ENCODE measurements around the gene LIPC. TPM values are rescaled to one million over a fixed set of nuclear protein-coding genes. Genes with fewer than 3 reads are reported as not detected.

Gene LIPC
- total RNA-seq, 6 experiments from 2014 or later: 31.1 to 213 (median 86.1) TPM

- Histone ChIP-seq H3K27me3 (no peaks in the 10 kb centered on the region), H3K4me1 (peaks cover 0 to 29% (median 9%) of the 10 kb centered on the region in 4 donors), H3K4me3 (no peak overlapping the region), H3K36me3 (no peaks in the 10 kb centered on the region), H3K27ac (no peak overlapping the region), H3K9me3 (no peaks in the 10 kb centered on the region)
- no peak for ATAC-seq
- DNase-seq: no peak
- no peak for TF ChIP-seq POLR2A (IDR thresholded peaks at IDR 0.05)
- TF ChIP-seq, protein P1, sequence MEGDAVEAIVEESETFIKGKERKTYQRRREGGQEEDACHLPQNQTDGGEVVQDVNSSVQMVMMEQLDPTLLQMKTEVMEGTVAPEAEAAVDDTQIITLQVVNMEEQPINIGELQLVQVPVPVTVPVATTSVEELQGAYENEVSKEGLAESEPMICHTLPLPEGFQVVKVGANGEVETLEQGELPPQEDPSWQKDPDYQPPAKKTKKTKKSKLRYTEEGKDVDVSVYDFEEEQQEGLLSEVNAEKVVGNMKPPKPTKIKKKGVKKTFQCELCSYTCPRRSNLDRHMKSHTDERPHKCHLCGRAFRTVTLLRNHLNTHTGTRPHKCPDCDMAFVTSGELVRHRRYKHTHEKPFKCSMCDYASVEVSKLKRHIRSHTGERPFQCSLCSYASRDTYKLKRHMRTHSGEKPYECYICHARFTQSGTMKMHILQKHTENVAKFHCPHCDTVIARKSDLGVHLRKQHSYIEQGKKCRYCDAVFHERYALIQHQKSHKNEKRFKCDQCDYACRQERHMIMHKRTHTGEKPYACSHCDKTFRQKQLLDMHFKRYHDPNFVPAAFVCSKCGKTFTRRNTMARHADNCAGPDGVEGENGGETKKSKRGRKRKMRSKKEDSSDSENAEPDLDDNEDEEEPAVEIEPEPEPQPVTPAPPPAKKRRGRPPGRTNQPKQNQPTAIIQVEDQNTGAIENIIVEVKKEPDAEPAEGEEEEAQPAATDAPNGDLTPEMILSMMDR (IDR thresholded peaks at IDR 0.05): no peak
- 89% methylated on average over 1 of the region's 1 CpG for WGBS (ENCODE audit: insufficient coverage, low coverage, low lambda C conversion rate, missing lambda C conversion rate)
- intact Hi-C loops (cut with DNase I): no loop called here
These were observed 13.7 kb upstream of the LIPC start for GRCh38 chr15:58418135-58418534.

DNA sequence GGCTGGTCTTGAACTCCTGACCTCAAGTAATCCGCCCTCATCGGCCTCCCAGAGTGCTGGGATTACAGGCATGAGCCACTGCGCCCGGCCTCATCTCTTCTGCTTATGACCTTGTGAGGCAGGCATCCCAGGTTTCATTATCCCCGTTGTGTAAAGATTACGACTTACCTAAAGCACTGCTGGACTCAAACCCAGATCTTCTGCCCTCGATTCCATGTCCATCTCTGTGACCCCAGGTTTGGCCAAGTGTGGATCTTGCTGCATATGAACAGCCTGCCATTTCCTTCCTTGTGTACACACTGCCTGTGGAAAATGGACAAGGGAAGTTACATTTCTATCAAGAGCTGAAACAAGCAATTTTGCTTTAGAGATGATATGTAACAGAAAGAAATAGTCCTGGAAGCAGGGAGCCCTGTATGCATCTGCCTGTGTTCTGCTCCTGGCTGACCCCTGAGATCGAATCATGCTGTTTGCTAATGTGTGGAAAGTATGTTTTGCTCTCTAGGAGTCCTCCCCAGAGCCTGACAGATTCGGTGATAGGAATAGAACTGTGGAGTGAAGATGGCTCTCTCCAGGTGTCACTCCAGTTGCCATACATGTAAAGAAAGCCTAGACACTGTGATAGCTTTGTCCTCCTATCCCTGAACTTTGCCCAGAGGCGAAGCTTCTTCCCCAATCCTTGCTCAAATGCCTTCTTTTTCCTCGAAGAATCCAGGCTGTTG is 11.8 kb upstream of the LIPC start:
- DNase-seq: no peak
- H3K27ac ChIP-seq: peak overlapping the region; percentile 12 to 53 (median 16)
- no peaks in the 10 kb centered on the region for H3K27me3 ChIP-seq
- no peaks in the 10 kb centered on the region for H3K9me3 ChIP-seq
- TF ChIP-seq, protein P1 (IDR thresholded peaks at IDR 0.05): no peak
- no peak for TF ChIP-seq POLR2A (IDR thresholded peaks at IDR 0.05)
- intact Hi-C loops (cut with DNase I): no loop called here
- no peak overlapping the region for H3K4me3 ChIP-seq
- no peaks in the 10 kb centered on the region for H3K36me3 ChIP-seq
- WGBS (ENCODE audit: insufficient coverage, low coverage, low lambda C conversion rate, missing lambda C conversion rate): 31% methylated on average over 6 of the region's 11 CpGs
- H3K4me1 ChIP-seq: peaks cover 0 to 46% (median 18%) of the 10 kb centered on the region in 4 donors
- peak; percentile 50 to 78 (median 59) for ATAC-seq

GRCh38 chr15:58420579-58421043 is 11.2 kb upstream of the LIPC start:
- intact Hi-C loops (cut with DNase I): no loop called here
- peak overlapping the region; percentile 12 to 53 (median 16) for H3K27ac ChIP-seq

GRCh38 chr15:58423205-58423604 is 8.6 kb upstream of the LIPC start:
- Histone ChIP-seq H3K27ac (peak overlapping the region; percentile 11 to 93 (median 60)), H3K4me3 (no peak overlapping the region), H3K4me1 (peaks cover 0 to 66% (median 26%) of the 10 kb centered on the region in 4 donors), H3K27me3 (no peaks in the 10 kb centered on the region), H3K9me3 (no peaks in the 10 kb centered on the region), H3K36me3 (no peaks in the 10 kb centered on the region)
- intact Hi-C loops (cut with DNase I): no loop called here
- ATAC-seq (peak; percentile 15 to 44 (median 26)), DNase-seq (peak in 1 of 3 donors; percentile 83)
- 27% methylated on average over 6 of the region's 6 CpGs for WGBS (ENCODE audit: insufficient coverage, low coverage, low lambda C conversion rate, missing lambda C conversion rate)
- TF ChIP-seq, protein P1 (IDR thresholded peaks at IDR 0.05): no peak
- no peak for TF ChIP-seq POLR2A (IDR thresholded peaks at IDR 0.05)

More at GRCh38 chr15:58420579-58421043, 11.2 kb upstream of the LIPC start:
- Histone ChIP-seq H3K4me3 (no peak overlapping the region), H3K27me3 (no peaks in the 10 kb centered on the region), H3K4me1 (peaks cover 0 to 51% (median 20%) of the 10 kb centered on the region in 4 donors), H3K9me3 (no peaks in the 10 kb centered on the region), H3K36me3 (no peaks in the 10 kb centered on the region)
- DNase-seq (no peak), ATAC-seq (peak in 2 of 4 donors; percentile 6 to 21)
- TF ChIP-seq, protein P1 (IDR thresholded peaks at IDR 0.05): no peak
- no peak for TF ChIP-seq POLR2A (IDR thresholded peaks at IDR 0.05)
- WGBS (ENCODE audit: insufficient coverage, low coverage, low lambda C conversion rate, missing lambda C conversion rate): 20% methylated on average over 4 of the region's 5 CpGs
